Nephron progenitor cell (in vitro differentiated cells): ENCODE data around the gene SUCO.

Experiments
- DNase-seq: peaks from one replicate; pipeline ENCODE4 v3.0.0; 2021
- H3K27ac Mint-ChIP-seq: 2 replicates; pipeline ENCODE4 v1.8.0; 2021; ENCODE audit warnings: mild to moderate bottlenecking, moderate library complexity, mixed read lengths
- H3K27me3 Mint-ChIP-seq: 2 replicates; pipeline ENCODE4 v1.8.0; 2021; ENCODE audit warnings: mild to moderate bottlenecking, low read depth, mixed read lengths; ENCODE audit not compliant: poor library complexity
- H3K36me3 Mint-ChIP-seq: 2 replicates; pipeline ENCODE4 v1.8.0; 2021; ENCODE audit warnings: low read depth, mixed read lengths
- H3K4me1 Mint-ChIP-seq: 2 replicates; pipeline ENCODE4 v1.8.0; 2021; ENCODE audit warnings: mixed read lengths
- H3K4me3 Mint-ChIP-seq: 2 replicates; pipeline ENCODE4 v1.8.0; 2021; ENCODE audit warnings: mild to moderate bottlenecking, moderate library complexity, mixed read lengths
- H3K9me3 Mint-ChIP-seq: 2 replicates; pipeline ENCODE4 v1.8.0; 2021; ENCODE audit warnings: mild to moderate bottlenecking, moderate library complexity, mixed read lengths
- CTCF ChIP-seq: fragments of 200-600 bp; sonication (generic); IDR thresholded peaks from 2 replicates; pipeline ENCODE4 v1.5.0; 2021; ENCODE audit warnings: antibody characterized with exemption

SUCO gene

GRCh38 chr1:172578586-172578985, 45.6 kb downstream of the SUCO start:
- Mint-ChIP-seq H3K27me3 (no peaks in the 10 kb centered on the region), H3K9me3 (no peaks in the 10 kb centered on the region), H3K27ac (no peak overlapping the region), H3K36me3 (peaks cover 63% of the 10 kb centered on the region), H3K4me1 (no peaks in the 10 kb centered on the region), H3K4me3 (no peak overlapping the region)
- no peak for TF ChIP-seq CTCF
- DNase-seq, result no peak

- no peak for DNase-seq
- Mint-ChIP-seq H3K27me3 (no peaks in the 10 kb centered on the region), H3K4me1 (no peaks in the 10 kb centered on the region), H3K4me3 (no peak overlapping the region), H3K36me3 (peaks cover 59% of the 10 kb centered on the region), H3K9me3 (no peaks in the 10 kb centered on the region), H3K27ac (peak overlapping the region; percentile 2)
- TF ChIP-seq CTCF, result no peak
These were observed 48.3 kb downstream of the SUCO start for GRCh38 chr1:172581273-172581672.

GRCh38 chr1:172581779-172582178, 48.8 kb downstream of the SUCO start:
- no peaks in the 10 kb centered on the region for H3K9me3 Mint-ChIP-seq
- TF ChIP-seq CTCF, result no peak
- H3K4me1 Mint-ChIP-seq, result no peaks in the 10 kb centered on the region
- H3K27me3 Mint-ChIP-seq, result no peaks in the 10 kb centered on the region
- no peak for DNase-seq
- H3K36me3 Mint-ChIP-seq, result peaks cover 59% of the 10 kb centered on the region
- H3K4me3 Mint-ChIP-seq, result no peak overlapping the region
- H3K27ac Mint-ChIP-seq, result peak overlapping the region; percentile 2

- no peak for TF ChIP-seq CTCF
- H3K4me3 Mint-ChIP-seq, result no peak overlapping the region
- no peak overlapping the region for H3K27ac Mint-ChIP-seq
- no peaks in the 10 kb centered on the region for H3K9me3 Mint-ChIP-seq
- H3K4me1 Mint-ChIP-seq, result no peaks in the 10 kb centered on the region
- H3K36me3 Mint-ChIP-seq, result peaks cover 54% of the 10 kb centered on the region
- no peaks in the 10 kb centered on the region for H3K27me3 Mint-ChIP-seq
- no peak for DNase-seq
These were observed 49.9 kb downstream of the SUCO start for GRCh38 chr1:172582889-172583288.

GRCh38 chr1:172585348-172585747, 52.4 kb downstream of the SUCO start:
- Mint-ChIP-seq H3K36me3 (peaks cover 53% of the 10 kb centered on the region), H3K4me3 (no peak overlapping the region), H3K4me1 (no peaks in the 10 kb centered on the region), H3K27ac (no peak overlapping the region), H3K27me3 (no peaks in the 10 kb centered on the region), H3K9me3 (peaks cover 4% of the 10 kb centered on the region)
- TF ChIP-seq CTCF, result no peak
- no peak for DNase-seq

GRCh38 chr1:172585861-172586260, 52.9 kb downstream of the SUCO start:
- H3K27me3 Mint-ChIP-seq, result no peaks in the 10 kb centered on the region
- no peak overlapping the region for H3K27ac Mint-ChIP-seq

More at GRCh38 chr1:172585861-172586260, 52.9 kb downstream of the SUCO start:
- Mint-ChIP-seq H3K4me3 (no peak overlapping the region), H3K4me1 (no peaks in the 10 kb centered on the region), H3K36me3 (peaks cover 55% of the 10 kb centered on the region), H3K9me3 (peaks cover 10% of the 10 kb centered on the region)
- no peak for DNase-seq
- no peak for TF ChIP-seq CTCF
